GM23338 (cell line): ENCODE measurements around the gene CECR2. TPM values are rescaled to one million over a fixed set of nuclear protein-coding genes. Genes with fewer than 3 reads are reported as not detected.

Experiments used
- ATAC-seq: fragments of 200-7000 bp; cut with Tn5 transposase; 3 replicates; pipeline ENCODE4 v1.9.1; 2020
- DNase-seq: peaks from one replicate; pipeline ENCODE4 v3.0.0-alpha.2; 2015; ENCODE audit warnings: low spot score
- H2AFZ ChIP-seq: fragments of 200-600 bp; sonication (generic); 2 replicates; pipeline ENCODE4 v1.8.0; 2016; ENCODE audit warnings: antibody characterized with exemption, mild to moderate bottlenecking, moderate library complexity
- H3F3A ChIP-seq: fragments of 200-600 bp; sonication (generic); replicated peaks from 2 replicates; pipeline ENCODE4 v1.8.0; 2017; ENCODE audit warnings: antibody characterized with exemption, mixed run types, low read depth
- H3K27ac ChIP-seq: fragments of 200-600 bp; sonication (generic); 2 replicates; pipeline ENCODE4 v1.6.1; 2016; ENCODE audit warnings: low read depth
- H3K27me3 ChIP-seq: fragments of 200-600 bp; sonication (generic); 2 replicates; pipeline ENCODE4 v1.8.0; 2016; ENCODE audit warnings: mild to moderate bottlenecking, mixed run types, moderate library complexity; ENCODE audit not compliant: insufficient read depth
- H3K36me3 ChIP-seq: fragments of 200-600 bp; sonication (generic); 2 replicates; pipeline ENCODE4 v1.8.0; 2016; ENCODE audit warnings: mild to moderate bottlenecking; ENCODE audit not compliant: insufficient read depth
- H3K4me1 ChIP-seq: fragments of 200-600 bp; sonication (generic); 2 replicates; pipeline ENCODE4 v1.8.0; 2016; ENCODE audit warnings: mild to moderate bottlenecking, moderate library complexity; ENCODE audit not compliant: insufficient read depth
- H3K4me2 ChIP-seq: fragments of 200-600 bp; sonication (generic); 2 replicates; pipeline ENCODE4 v1.7.1; 2017; ENCODE audit warnings: mixed run types
- H3K4me3 ChIP-seq: fragments of 200-600 bp; sonication (generic); 2 replicates; pipeline ENCODE4 v1.6.1; 2016; ENCODE audit warnings: mixed run types
- H3K79me2 ChIP-seq: fragments of 200-600 bp; sonication (generic); replicated peaks from 2 replicates; pipeline ENCODE4 v1.8.0; 2017; ENCODE audit warnings: mild to moderate bottlenecking; ENCODE audit not compliant: insufficient read depth
- H3K9me2 ChIP-seq: fragments of 200-600 bp; sonication (generic); 2 replicates; pipeline ENCODE4 v1.8.0; 2017; ENCODE audit not compliant: insufficient read depth
- H4K20me1 ChIP-seq: fragments of 200-600 bp; sonication (generic); replicated peaks from 2 replicates; pipeline ENCODE4 v1.8.0; 2017; ENCODE audit warnings: mild to moderate bottlenecking; ENCODE audit not compliant: insufficient read depth
- H3K27ac Mint-ChIP-seq: 2 replicates; pipeline ENCODE4 v1.8.0; 2020; ENCODE audit warnings: inconsistent platforms, mild to moderate bottlenecking, moderate library complexity, mixed read lengths
- H3K27me3 Mint-ChIP-seq: 3 replicates; pipeline ENCODE4 v1.8.0; 2022; ENCODE audit warnings: low read depth, mild to moderate bottlenecking, moderate library complexity, mixed read lengths, inconsistent platforms; ENCODE audit not compliant: insufficient read depth, poor library complexity
- H3K36me3 Mint-ChIP-seq: 3 replicates; pipeline ENCODE4 v1.8.0; 2021; ENCODE audit warnings: low read depth, mild to moderate bottlenecking, inconsistent platforms, moderate library complexity, mixed read lengths
- H3K4me1 Mint-ChIP-seq: 3 replicates; pipeline ENCODE4 v1.8.0; 2020; ENCODE audit warnings: mild to moderate bottlenecking, inconsistent platforms, mixed read lengths
- H3K4me3 Mint-ChIP-seq: 3 replicates; pipeline ENCODE4 v1.8.0; 2021; ENCODE audit warnings: moderate library complexity, mild to moderate bottlenecking, inconsistent platforms, mixed read lengths
- H3K9me3 Mint-ChIP-seq: 3 replicates; pipeline ENCODE4 v1.8.0; 2020; ENCODE audit warnings: moderate library complexity, mild to moderate bottlenecking, inconsistent platforms, mixed read lengths
- CREB1 ChIP-seq: fragments of 250-450 bp; sonication (Bioruptor Pico); IDR thresholded peaks from 2 replicates; pipeline ENCODE4 v1.5.0; 2020; ENCODE audit warnings: low read depth, mild to moderate bottlenecking, moderate library complexity
- ETS1 ChIP-seq: IDR thresholded peaks from 2 replicates; pipeline ENCODE4 v1.6.1; 2016; ENCODE audit warnings: antibody characterized with exemption
- EZH2phosphoT487 ChIP-seq: fragments of 200-600 bp; sonication (generic); IDR thresholded peaks from one replicate; pipeline ENCODE4 v1.8.1; 2018; ENCODE audit warnings: antibody characterized with exemption; ENCODE audit not compliant: unreplicated experiment
- JUNB ChIP-seq: IDR thresholded peaks from one replicate; pipeline ENCODE4 v1.6.1; 2016; ENCODE audit warnings: antibody characterized with exemption; ENCODE audit not compliant: unreplicated experiment
- POLR2AphosphoS5 ChIP-seq: IDR thresholded peaks from 2 replicates; pipeline ENCODE4 v1.6.1; 2016; ENCODE audit warnings: antibody characterized with exemption, low read depth
- ZNF114 ChIP-seq: fragments of 250-450 bp; sonication (Bioruptor Pico); IDR thresholded peaks from 2 replicates; pipeline ENCODE4 v1.5.0; 2020; ENCODE audit warnings: mild to moderate bottlenecking, moderate library complexity
- ZNF462 ChIP-seq: fragments of 250-450 bp; sonication (Bioruptor Pico); IDR thresholded peaks from 2 replicates; pipeline ENCODE4 v1.5.0; 2020; ENCODE audit warnings: mild to moderate bottlenecking, moderate library complexity
- polyA plus RNA-seq: library from polyadenylated mRNA; unstranded; fragments of >200 nt; fragmentation: Nextera tagmentation; extraction: Ambion mirVana; gene quantifications from 2 replicates; pipeline ENCODE4 v1.2.1, GENCODE V29; 2016
- total RNA-seq: library from RNA; depleted of rRNA; stranded (reverse); fragments of >200 nt; shearing (Covaris generic); gene quantifications from 2 replicates; pipeline ENCODE4 v1.2.3, GENCODE V29; 2014

CECR2 gene
- total and polyA plus RNA-seq, 2 experiments from 2014 or later: 18.4 to 110 TPM

GRCh38 chr22:17387356-17387755, 18.1 kb downstream of the CECR2 start:
- H3K36me3 ChIP-seq: no peaks in the 10 kb centered on the region
- peaks cover 6% of the 10 kb centered on the region for H3K27me3 Mint-ChIP-seq
- TF ChIP-seq EZH2phosphoT487 (no peak), ZNF462 (CRISPR knock-in tag) (no peak)

GRCh38 chr22:17388235-17388634, 19.0 kb downstream of the CECR2 start:
- Mint-ChIP-seq H3K36me3 (peaks cover 49% of the 10 kb centered on the region), H3K27ac (peak overlapping the region; percentile 21; the same call in 1 of the 2 replicates), H3K4me3 (no peak overlapping the region), H3K27me3 (peaks cover 2% of the 10 kb centered on the region), H3K4me1 (peaks cover 49% of the 10 kb centered on the region), H3K9me3 (peaks cover 8% of the 10 kb centered on the region; the same call in 1 of the 3 replicates)
- H3K4me2 ChIP-seq: peak overlapping the region; percentile 6; the same call in 1 of the 2 replicates
- peaks cover 100% of the 10 kb centered on the region for H3K79me2 ChIP-seq
- peaks cover 66% of the 10 kb centered on the region for H3K4me1 ChIP-seq
- peaks cover 79% of the 10 kb centered on the region for H4K20me1 ChIP-seq
- no peak overlapping the region for H3K4me3 ChIP-seq
- H2AFZ ChIP-seq: no peak overlapping the region
- peak; percentile 65 for DNase-seq
- H3K36me3 ChIP-seq: no peaks in the 10 kb centered on the region
- H3K9me2 ChIP-seq: no peaks in the 10 kb centered on the region
- H3F3A ChIP-seq: 0 out of 2 replicates have a peak, but pooled peaks cover 6% of the 10 kb centered on the region
- peak; percentile 75 for ATAC-seq
- H3K27me3 ChIP-seq: no peaks in the 10 kb centered on the region
- H3K27ac ChIP-seq: no peak overlapping the region
- TF ChIP-seq ETS1: no peak
- TF ChIP-seq ZNF114 (CRISPR knock-in tag): no peak
- no peak for TF ChIP-seq CREB1 (CRISPR knock-in tag)
- TF ChIP-seq JUNB: no peak
- TF ChIP-seq POLR2AphosphoS5: no peak

More at GRCh38 chr22:17387356-17387755, 18.1 kb downstream of the CECR2 start:
- H4K20me1 ChIP-seq: peaks cover 80% of the 10 kb centered on the region
- H3K4me2 ChIP-seq: no peak overlapping the region
- peak overlapping the region; percentile 87 for H3K27ac Mint-ChIP-seq
- peaks cover 49% of the 10 kb centered on the region for H3K4me1 Mint-ChIP-seq
- H3K36me3 Mint-ChIP-seq: peaks cover 56% of the 10 kb centered on the region
- no peaks in the 10 kb centered on the region for H3K9me2 ChIP-seq
- no peak overlapping the region; the same call in 2 of the 3 replicates for H3K4me3 Mint-ChIP-seq
- H3K27ac ChIP-seq: peak overlapping the region; percentile 28; the same call in 1 of the 2 replicates
- H3K4me1 ChIP-seq: peaks cover 71% of the 10 kb centered on the region
- H3K27me3 ChIP-seq: no peaks in the 10 kb centered on the region
- H2AFZ ChIP-seq: no peak overlapping the region
- H3K79me2 ChIP-seq: peaks cover 100% of the 10 kb centered on the region
- no peak for DNase-seq
- H3F3A ChIP-seq: 0 out of 2 replicates have a peak, but pooled peaks cover 6% of the 10 kb centered on the region
- H3K9me3 Mint-ChIP-seq: peaks cover 8% of the 10 kb centered on the region; the same call in 1 of the 3 replicates
- peak; percentile 57 for ATAC-seq
- H3K4me3 ChIP-seq: no peak overlapping the region
